Lower leg skin (tissue), 3 donors: Measurements from ENCODE around the gene TADA1.

Source experiments
- POLR2A ChIP-seq, 2 donors: fragments of 450-650 bp; IDR thresholded peaks; one replicate each; pipeline ENCODE4 v1.6.1; 2016 to 2017; ENCODE audit warnings: antibody characterized with exemption in 2 of 2, mild to moderate bottlenecking in 1 of 2, moderate library complexity in 1 of 2
- TF ChIP-seq, protein P1 (sequence below), 3 donors: fragments of 450-650 bp; IDR thresholded peaks; one replicate each; pipeline ENCODE4 v1.5.1; 2016; ENCODE audit warnings: antibody characterized with exemption in 3 of 3, mild to moderate bottlenecking in 3 of 3, moderate library complexity in 2 of 3

DNA sequence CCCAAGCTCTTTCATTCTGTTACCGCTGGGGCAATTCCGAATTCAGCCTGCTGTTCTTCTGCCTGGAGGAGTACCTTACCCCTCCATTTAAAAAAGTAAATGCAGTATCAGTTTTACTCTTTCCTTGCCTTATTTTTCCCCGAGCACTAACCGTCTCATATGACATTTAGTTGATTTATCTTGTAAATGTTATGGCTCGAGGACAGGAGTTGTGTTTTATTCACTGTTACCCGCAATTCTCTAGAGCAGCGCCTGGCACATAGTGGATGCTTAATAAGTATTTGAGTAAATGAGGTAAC, 425 bp upstream of the TADA1 start:
- TF ChIP-seq, protein P1, sequence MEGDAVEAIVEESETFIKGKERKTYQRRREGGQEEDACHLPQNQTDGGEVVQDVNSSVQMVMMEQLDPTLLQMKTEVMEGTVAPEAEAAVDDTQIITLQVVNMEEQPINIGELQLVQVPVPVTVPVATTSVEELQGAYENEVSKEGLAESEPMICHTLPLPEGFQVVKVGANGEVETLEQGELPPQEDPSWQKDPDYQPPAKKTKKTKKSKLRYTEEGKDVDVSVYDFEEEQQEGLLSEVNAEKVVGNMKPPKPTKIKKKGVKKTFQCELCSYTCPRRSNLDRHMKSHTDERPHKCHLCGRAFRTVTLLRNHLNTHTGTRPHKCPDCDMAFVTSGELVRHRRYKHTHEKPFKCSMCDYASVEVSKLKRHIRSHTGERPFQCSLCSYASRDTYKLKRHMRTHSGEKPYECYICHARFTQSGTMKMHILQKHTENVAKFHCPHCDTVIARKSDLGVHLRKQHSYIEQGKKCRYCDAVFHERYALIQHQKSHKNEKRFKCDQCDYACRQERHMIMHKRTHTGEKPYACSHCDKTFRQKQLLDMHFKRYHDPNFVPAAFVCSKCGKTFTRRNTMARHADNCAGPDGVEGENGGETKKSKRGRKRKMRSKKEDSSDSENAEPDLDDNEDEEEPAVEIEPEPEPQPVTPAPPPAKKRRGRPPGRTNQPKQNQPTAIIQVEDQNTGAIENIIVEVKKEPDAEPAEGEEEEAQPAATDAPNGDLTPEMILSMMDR (IDR thresholded peaks at IDR 0.05), result no peak
- TF ChIP-seq POLR2A (IDR thresholded peaks at IDR 0.05), result no peak
